ENCODE results near the gene DNMT3B. TPM values are rescaled to one million over a fixed set of nuclear protein-coding genes. Genes with fewer than 3 reads are reported as not detected.

Gene DNMT3B
- total RNA-seq, 1 experiment from 2014 or later = 105 TPM

- Mint-ChIP-seq H3K9me3 (ENCODE audit: unreplicated experiment) (no peaks in the 10 kb centered on the region), H3K4me1 (ENCODE audit: low read depth, unreplicated experiment) (peaks cover 34% of the 10 kb centered on the region), H3K4me3 (ENCODE audit: unreplicated experiment) (no peak overlapping the region), H3K27me3 (ENCODE audit: insufficient read depth, unreplicated experiment) (no peaks in the 10 kb centered on the region), H3K36me3 (ENCODE audit: insufficient read depth, unreplicated experiment) (peaks cover 70% of the 10 kb centered on the region), H3K27ac (ENCODE audit: unreplicated experiment) (peak overlapping the region; percentile 42)
- H3K9me3 ChIP-seq = no peaks in the 10 kb centered on the region
- POLR2A ChIA-PET = interaction anchor here (0.6 kb wide), 1 partner anchor 128 kb away, joined by 7 read pairs; no protein-coding TSS in a partner anchor
- intact Hi-C loops (cut with micrococcal nuclease; ENCODE audit: unreplicated experiment) = no loop called here
- no peaks in the 10 kb centered on the region for H3K27me3 ChIP-seq (replicated peaks; ENCODE audit: control insufficient read depth, insufficient read depth, low read length)
- CTCF ChIA-PET = no interaction called here
- peaks cover 33% of the 10 kb centered on the region for H3K4me1 ChIP-seq
- peak in 1 of 2 experiments; percentile 34 for DNase-seq
- TF ChIP-seq CTCF (IDR thresholded peaks at IDR 0.05; ENCODE audit: insufficient read depth in 1 of 2, low read depth in 1 of 2, low read length in 1 of 2, severe bottlenecking in 1 of 2, unreplicated experiment in 1 of 2) = no peak
- no TSS peak for BruUV-seq (replicated peaks)
- 0 out of 2 replicates have a peak, but pooled peaks cover 3% of the 10 kb centered on the region for H3K36me3 ChIP-seq (ENCODE audit: control insufficient read depth, insufficient read depth, low read length)
- H3K4me3 ChIP-seq (ENCODE audit: low read depth, low read length) = no peak overlapping the region
These were observed 61.8 kb downstream of the DNMT3B start for GRCh38 chr20:32823737-32824588.

- no peak for TF ChIP-seq CTCF (IDR thresholded peaks at IDR 0.05; ENCODE audit: insufficient read depth in 1 of 2, low read depth in 1 of 2, low read length in 1 of 2, severe bottlenecking in 1 of 2, unreplicated experiment in 1 of 2)
- Histone ChIP-seq H3K36me3 (ENCODE audit: control insufficient read depth, insufficient read depth, low read length) (peaks cover 6% of the 10 kb centered on the region; the same call in 1 of the 2 replicates), H3K4me1 (peaks cover 13% of the 10 kb centered on the region), H3K27me3 (replicated peaks; ENCODE audit: control insufficient read depth, insufficient read depth, low read length) (no peaks in the 10 kb centered on the region), H3K9me3 (no peaks in the 10 kb centered on the region), H3K4me3 (ENCODE audit: low read depth, low read length) (no peak overlapping the region)
- Mint-ChIP-seq H3K36me3 (ENCODE audit: insufficient read depth, unreplicated experiment) (peaks cover 92% of the 10 kb centered on the region), H3K27me3 (ENCODE audit: insufficient read depth, unreplicated experiment) (no peaks in the 10 kb centered on the region), H3K4me1 (ENCODE audit: low read depth, unreplicated experiment) (peaks cover 17% of the 10 kb centered on the region), H3K4me3 (ENCODE audit: unreplicated experiment) (no peak overlapping the region), H3K27ac (ENCODE audit: unreplicated experiment) (no peak overlapping the region), H3K9me3 (ENCODE audit: unreplicated experiment) (no peaks in the 10 kb centered on the region)
- no peak for DNase-seq
- CTCF ChIA-PET = interaction anchor here (0.8 kb wide), 1 partner anchor 38 kb away, joined by 3 read pairs; no protein-coding TSS in a partner anchor
- TSS peak; percentile 2 for BruUV-seq (replicated peaks)
- POLR2A ChIA-PET = no interaction called here
- intact Hi-C loops (cut with micrococcal nuclease; ENCODE audit: unreplicated experiment) = no loop called here
These were observed 66.0 kb downstream of the DNMT3B start for GRCh38 chr20:32828029-32828680.

GRCh38 chr20:32829311-32830005, 67.3 kb downstream of the DNMT3B start:
- peak overlapping the region; percentile 48 for H3K27ac Mint-ChIP-seq (ENCODE audit: unreplicated experiment)
- no peak for TF ChIP-seq CTCF (IDR thresholded peaks at IDR 0.05; ENCODE audit: insufficient read depth in 1 of 2, low read depth in 1 of 2, low read length in 1 of 2, severe bottlenecking in 1 of 2, unreplicated experiment in 1 of 2)
- peaks cover 98% of the 10 kb centered on the region for H3K36me3 Mint-ChIP-seq (ENCODE audit: insufficient read depth, unreplicated experiment)
- ChIA-PET POLR2A (interaction anchor here (0.6 to 1.3 kb wide), 3 partner anchors 9 to 288 kb away, joined by 3 to 10 read pairs (median 4); partner anchors contain the start of gene MAPRE1), CTCF (interaction anchor here (0.6 to 1.4 kb wide), 3 partner anchors 40 to 178 kb away, joined by 3 to 4 read pairs (median 3); no protein-coding TSS in a partner anchor)
- H3K27me3 Mint-ChIP-seq (ENCODE audit: insufficient read depth, unreplicated experiment) = no peaks in the 10 kb centered on the region
- no peak overlapping the region for H3K4me3 Mint-ChIP-seq (ENCODE audit: unreplicated experiment)
- H3K4me1 ChIP-seq = peaks cover 4% of the 10 kb centered on the region
- no peaks in the 10 kb centered on the region for H3K9me3 ChIP-seq
- DNase-seq = no peak
- no TSS peak for BruUV-seq (replicated peaks)
- H3K9me3 Mint-ChIP-seq (ENCODE audit: unreplicated experiment) = no peaks in the 10 kb centered on the region
- no peak overlapping the region for H3K4me3 ChIP-seq (ENCODE audit: low read depth, low read length)
- peaks cover 6% of the 10 kb centered on the region; the same call in 1 of the 2 replicates for H3K36me3 ChIP-seq (ENCODE audit: control insufficient read depth, insufficient read depth, low read length)
- peaks cover 7% of the 10 kb centered on the region for H3K4me1 Mint-ChIP-seq (ENCODE audit: low read depth, unreplicated experiment)
- no peaks in the 10 kb centered on the region for H3K27me3 ChIP-seq (replicated peaks; ENCODE audit: control insufficient read depth, insufficient read depth, low read length)
- intact Hi-C loops (cut with micrococcal nuclease; ENCODE audit: unreplicated experiment) = loop anchor here (5.0 kb wide), 1 partner anchor 37 kb away; no protein-coding TSS in a partner anchor
